Thyroid gland (tissue), 4 donors: ENCODE data around the gene OMP. TPM values are rescaled to one million over a fixed set of nuclear protein-coding genes. Genes with fewer than 3 reads are reported as not detected.

Experiments
- DNase-seq, 2 donors: peaks; one replicate each; pipeline ENCODE4 v3.0.0-alpha.2; 2019
- H3K27ac ChIP-seq, 3 donors: fragments of 200-600 bp; sonication (generic); 1 replicate in 2 of 3; 2 replicates in 1 of 3; pipeline ENCODE4 v1.5.1; 2016 to 2019; ENCODE audit warnings: mild to moderate bottlenecking in 1 of 3, moderate library complexity in 1 of 3
- H3K27me3 ChIP-seq: fragments of 200-600 bp; sonication (generic); one replicate; pipeline ENCODE4 v1.5.1; 2019
- H3K36me3 ChIP-seq, 2 donors: fragments of 200-600 bp; sonication (generic); one replicate each; pipeline ENCODE4 v1.5.1; 2016 to 2019
- H3K4me1 ChIP-seq, 2 donors: fragments of 200-600 bp; sonication (generic); one replicate each; pipeline ENCODE4 v1.5.1; 2017 to 2019
- H3K4me3 ChIP-seq, 3 donors: fragments of 200-600 bp; sonication (generic); replicated peaks in 1 of 3; 1 replicate in 2 of 3; 2 replicates in 1 of 3; pipeline ENCODE4 v1.5.1; 2016; ENCODE audit warnings: mild to moderate bottlenecking in 1 of 3
- H3K9me3 ChIP-seq: fragments of 200-600 bp; sonication (generic); one replicate; pipeline ENCODE4 v1.5.1; 2017
- CTCF ChIP-seq, 6 experiments: fragments of 200-600 bp in 3 of 6; fragments of 450-650 bp in 3 of 6; sonication (generic) in 3 of 6; IDR thresholded peaks; one replicate each; pipeline ENCODE4 v1.5.1; 2016 to 2019; ENCODE audit warnings: antibody characterized with exemption in 6 of 6, mild to moderate bottlenecking in 2 of 6, inconsistent platforms in 1 of 6, moderate library complexity in 1 of 6
- POLR2A ChIP-seq, 2 donors: fragments of 450-650 bp; IDR thresholded peaks; one replicate each; pipeline ENCODE4 v1.6.1; 2017; ENCODE audit warnings: antibody characterized with exemption in 2 of 2, mild to moderate bottlenecking in 2 of 2, moderate library complexity in 1 of 2
- WGBS, 2 donors: methylation state at CpG; one replicate each; pipeline ENCODE4 v1.1.5; 2017; 5-methylcytosine and 5-hydroxymethylcytosine counted together
- intact Hi-C: fragments of 100-400 bp; cut with DNase I; formaldehyde crosslinking; loops from one replicate; pipeline ENCODE4 v1.15.1; 2023
- total RNA-seq, 4 donors: library from RNA; depleted of rRNA; stranded (reverse); fragments of >200 nt; gene quantifications; one replicate each; pipeline ENCODE4 v1.2.3, GENCODE V29; 2016

OMP gene
- total RNA-seq, 4 donors from 2014 or later = 2.3 TPM; not detected in 3

GRCh38 chr11:77146261-77147035 is 43.8 kb downstream of the OMP start:
- 91 to 94% methylated on average over 10 of the region's 10 CpGs for WGBS, 2 donors
- TF ChIP-seq POLR2A (IDR thresholded peaks at IDR 0.05) = no peak
- H3K4me3 ChIP-seq = no peak overlapping the region

GRCh38 chr11:77147036-77147315 is 44.3 kb downstream of the OMP start:
- intact Hi-C loops = no loop called here
- 85 to 96% methylated on average over 1 of the region's 1 CpG for WGBS, 2 donors
- Histone ChIP-seq H3K27ac (no peak overlapping the region), H3K27me3 (no peaks in the 10 kb centered on the region), H3K4me3 (no peak overlapping the region), H3K36me3 (no peaks in the 10 kb centered on the region), H3K4me1 (peaks cover 0 to 9% of the 10 kb centered on the region in 2 donors), H3K9me3 (no peaks in the 10 kb centered on the region)
- TF ChIP-seq POLR2A (IDR thresholded peaks at IDR 0.05) (no peak), CTCF (IDR thresholded peaks at IDR 0.05) (no peak)
- DNase-seq = no peak

More at GRCh38 chr11:77146261-77147035, 43.8 kb downstream of the OMP start:
- Histone ChIP-seq H3K4me1 (peaks cover 0 to 9% of the 10 kb centered on the region in 2 donors), H3K27ac (no peak overlapping the region), H3K9me3 (no peaks in the 10 kb centered on the region), H3K27me3 (no peaks in the 10 kb centered on the region), H3K36me3 (no peaks in the 10 kb centered on the region)
- DNase-seq = no peak
- intact Hi-C loops = no loop called here

GRCh38 chr11:77147668-77148321 is 45.2 kb downstream of the OMP start:
- H3K27ac ChIP-seq = no peak overlapping the region
- no peaks in the 10 kb centered on the region for H3K27me3 ChIP-seq
- TF ChIP-seq CTCF (IDR thresholded peaks at IDR 0.05) = no peak
- TF ChIP-seq POLR2A (IDR thresholded peaks at IDR 0.05) = no peak
- DNase-seq = peak; percentile 36
- H3K36me3 ChIP-seq = no peaks in the 10 kb centered on the region
- intact Hi-C loops = no loop called here
- H3K9me3 ChIP-seq = no peaks in the 10 kb centered on the region
- H3K4me1 ChIP-seq = peaks cover 0 to 9% of the 10 kb centered on the region in 2 donors
- WGBS, 2 donors = 0% methylated on average over 3 to 5 of the region's 47 CpGs
- H3K4me3 ChIP-seq = peak overlapping the region in 1 of 3 donors; percentile 18

- H3K4me3 ChIP-seq = no peak overlapping the region
- DNase-seq = no peak
- H3K27me3 ChIP-seq = no peaks in the 10 kb centered on the region
- H3K36me3 ChIP-seq = no peaks in the 10 kb centered on the region
- no peak overlapping the region for H3K27ac ChIP-seq
- no peaks in the 10 kb centered on the region for H3K9me3 ChIP-seq
- WGBS, 2 donors = 88 to 97% methylated on average over 5 to 8 of the region's 8 CpGs
- H3K4me1 ChIP-seq = peaks cover 3 to 13% of the 10 kb centered on the region in 2 donors
- no peak for TF ChIP-seq POLR2A (IDR thresholded peaks at IDR 0.05)
- no peak for TF ChIP-seq CTCF (IDR thresholded peaks at IDR 0.05)
- intact Hi-C loops = no loop called here
These were observed 46.5 kb downstream of the OMP start for GRCh38 chr11:77148963-77149715.

GRCh38 chr11:77149716-77150392 is 47.2 kb downstream of the OMP start:
- TF ChIP-seq CTCF (IDR thresholded peaks at IDR 0.05) (no peak), POLR2A (IDR thresholded peaks at IDR 0.05) (no peak)
- H3K27ac ChIP-seq = no peak overlapping the region
- no peak overlapping the region for H3K4me3 ChIP-seq
- no peaks in the 10 kb centered on the region for H3K9me3 ChIP-seq
- no peak for DNase-seq
- H3K36me3 ChIP-seq = no peaks in the 10 kb centered on the region
- H3K27me3 ChIP-seq = no peaks in the 10 kb centered on the region
- 88 to 89% methylated on average over 8 to 12 of the region's 12 CpGs for WGBS, 2 donors
- intact Hi-C loops = no loop called here
- peaks cover 8 to 19% of the 10 kb centered on the region in 2 donors for H3K4me1 ChIP-seq
